OCI-LY7 (cell line): Measurements from ENCODE around the gene CECR2. TPM values are rescaled to one million over a fixed set of nuclear protein-coding genes. Genes with fewer than 3 reads are reported as not detected.

ENCODE experiments used
- BruUV-seq: library from RNA; stranded (reverse); fragments of 400-500 nt; replicated peaks from 2 replicates; lab custom pipeline; 2021; lab: Mats Ljungman, UMichigan
- CTCF ChIA-PET: fragments of 300-600 bp; sonication (Branson Sonifier 250); formaldehyde crosslinking; loops from one replicate; lab custom pipeline; 2022; ENCODE audit warnings: antibody characterized with exemption; ENCODE audit not compliant: unreplicated experiment; lab: Charles Lee
- POLR2A ChIA-PET: fragments of 300-600 bp; sonication (Branson Sonifier 250); formaldehyde crosslinking; loops from one replicate; lab custom pipeline; 2022; ENCODE audit warnings: antibody characterized with exemption; lab: Charles Lee
- DNase-seq: peaks from one replicate; pipeline ENCODE4 v3.0.0-alpha.2; 2015; ENCODE audit warnings: low spot score
- H2AFZ ChIP-seq: fragments of 200-600 bp; sonication (generic), shearing (Covaris generic); 2 replicates; pipeline ENCODE4 v1.6.1; 2014; ENCODE audit warnings: mild to moderate bottlenecking, antibody characterized with exemption, low read length, moderate library complexity
- H3K27ac ChIP-seq: fragments of 200-600 bp; sonication (generic); 2 replicates; pipeline ENCODE4 v1.5.1; 2014; ENCODE audit warnings: mixed run types, low read depth, mild to moderate bottlenecking, moderate library complexity, low read length, inconsistent platforms; ENCODE audit not compliant: poor library complexity, severe bottlenecking
- H3K36me3 ChIP-seq: fragments of 200-600 bp; sonication (generic); 2 replicates; pipeline ENCODE4 v1.6.1; 2014; ENCODE audit warnings: mild to moderate bottlenecking, antibody characterized with exemption, low read length, moderate library complexity, mixed read lengths; ENCODE audit not compliant: insufficient read depth
- H3K4me1 ChIP-seq: fragments of 200-600 bp; sonication (generic); 2 replicates; pipeline ENCODE4 v1.5.1; 2014; ENCODE audit warnings: mild to moderate bottlenecking, low read length; ENCODE audit not compliant: insufficient read depth, poor library complexity, severe bottlenecking
- H3K4me2 ChIP-seq: fragments of 200-600 bp; sonication (generic); 2 replicates; pipeline ENCODE4 v1.6.1; 2014; ENCODE audit warnings: mild to moderate bottlenecking, low read length
- H3K4me3 ChIP-seq: fragments of 200-600 bp; sonication (generic); 2 replicates; pipeline ENCODE4 v1.5.1; 2014; ENCODE audit warnings: mild to moderate bottlenecking, low read depth, low read length; ENCODE audit not compliant: poor library complexity, severe bottlenecking
- H3K79me2 ChIP-seq: fragments of 200-600 bp; sonication (generic); 2 replicates; pipeline ENCODE4 v1.6.1; 2016; ENCODE audit warnings: low read depth, mild to moderate bottlenecking, low read length, moderate library complexity, mixed read lengths; ENCODE audit not compliant: insufficient read depth
- H3K9me2 ChIP-seq: fragments of 200-600 bp; sonication (generic); 2 replicates; pipeline ENCODE4 v1.6.1; 2016; ENCODE audit warnings: mild to moderate bottlenecking, low read length, mixed read lengths; ENCODE audit not compliant: insufficient read depth
- H3K9me3 ChIP-seq: fragments of 200-600 bp; sonication (generic); 2 replicates; pipeline ENCODE4 v1.6.1; 2014; ENCODE audit warnings: mild to moderate bottlenecking, mixed run types, low read length, mixed read lengths
- H4K20me1 ChIP-seq: fragments of 200-600 bp; sonication (generic); 2 replicates; pipeline ENCODE4 v1.6.1; 2014; ENCODE audit warnings: mild to moderate bottlenecking, antibody characterized with exemption, low read length, moderate library complexity, mixed read lengths; ENCODE audit not compliant: insufficient read depth
- CTCF ChIP-seq: fragments of 200-600 bp; sonication (generic); conservative IDR thresholded peaks from 2 replicates; pipeline ENCODE4 v1.5.1; 2014; ENCODE audit warnings: mild to moderate bottlenecking, antibody characterized with exemption, low read length, moderate library complexity, mixed read lengths
- EZH2phosphoT487 ChIP-seq: fragments of 200-600 bp; sonication (generic); IDR thresholded peaks from 2 replicates; pipeline ENCODE4 v1.6.1; 2018; ENCODE audit warnings: low read depth, borderline replicate concordance, mild to moderate bottlenecking, mixed run types, antibody characterized with exemption, low read length, moderate library complexity, mixed read lengths
- intact Hi-C: fragments of 100-400 bp; cut with micrococcal nuclease; formaldehyde crosslinking; loops from one replicate; pipeline ENCODE4 v1.10.0; 2022; ENCODE audit not compliant: unreplicated experiment
- total RNA-seq, 2 experiments: library from RNA; depleted of rRNA in 1 of 2; stranded (reverse); fragments of >200 nt in 1 of 2; shearing (Covaris generic) in 1 of 2; gene quantifications; 2 replicates each; pipeline ENCODE4 v1.2.3, GENCODE V29; 2014 to 2022

The CECR2 gene
- total RNA-seq, 2 experiments from 2014 or later: 0.09 to 0.53 TPM

GRCh38 chr22:17388235-17388634 is 19.0 kb downstream of the CECR2 start:
- POLR2A ChIA-PET: no interaction called here
- BruUV-seq: no TSS peak
- DNase-seq: no peak
- CTCF ChIA-PET: no interaction called here
- Histone ChIP-seq H3K4me3 (no peak overlapping the region), H3K9me2 (no peaks in the 10 kb centered on the region), H3K4me2 (no peak overlapping the region), H3K9me3 (no peaks in the 10 kb centered on the region), H3K4me1 (no peaks in the 10 kb centered on the region), H4K20me1 (no peaks in the 10 kb centered on the region), H2AFZ (no peak overlapping the region), H3K36me3 (no peaks in the 10 kb centered on the region), H3K27ac (no peak overlapping the region), H3K79me2 (no peaks in the 10 kb centered on the region)
- no peak for TF ChIP-seq EZH2phosphoT487
- TF ChIP-seq CTCF: no peak
- intact Hi-C loops: no loop called here

- ChIA-PET CTCF (no interaction called here), POLR2A (interaction anchor here (0.8 kb wide), 1 partner anchor 11 kb away, joined by 4 read pairs; no protein-coding TSS in a partner anchor)
- Histone ChIP-seq H3K9me2 (no peaks in the 10 kb centered on the region), H3K4me3 (no peak overlapping the region), H3K79me2 (no peaks in the 10 kb centered on the region), H3K4me2 (no peak overlapping the region), H3K4me1 (no peaks in the 10 kb centered on the region), H3K9me3 (no peaks in the 10 kb centered on the region), H3K36me3 (no peaks in the 10 kb centered on the region), H4K20me1 (no peaks in the 10 kb centered on the region), H3K27ac (no peak overlapping the region), H2AFZ (no peak overlapping the region)
- intact Hi-C loops: no loop called here
- TF ChIP-seq CTCF (no peak), EZH2phosphoT487 (no peak)
- BruUV-seq: no TSS peak
- DNase-seq: no peak
These were observed 20.8 kb downstream of the CECR2 start for GRCh38 chr22:17390087-17390486.

- H3K9me2 ChIP-seq: no peaks in the 10 kb centered on the region
- H3K79me2 ChIP-seq: no peaks in the 10 kb centered on the region
- ChIA-PET POLR2A (no interaction called here), CTCF (no interaction called here)
- no peaks in the 10 kb centered on the region for H4K20me1 ChIP-seq
- TF ChIP-seq CTCF: no peak
- no peak for TF ChIP-seq EZH2phosphoT487
- no peak overlapping the region for H2AFZ ChIP-seq
- intact Hi-C loops: no loop called here
- no peak overlapping the region for H3K4me2 ChIP-seq
- H3K27ac ChIP-seq: no peak overlapping the region
- H3K4me1 ChIP-seq: no peaks in the 10 kb centered on the region
- no TSS peak for BruUV-seq
- H3K4me3 ChIP-seq: no peak overlapping the region
- DNase-seq: no peak
- H3K36me3 ChIP-seq: no peaks in the 10 kb centered on the region
- no peaks in the 10 kb centered on the region for H3K9me3 ChIP-seq
These were observed 27.3 kb downstream of the CECR2 start for GRCh38 chr22:17396516-17396915.
